ENCODE data around the gene UBE2J1. TPM values are rescaled to one million over a fixed set of nuclear protein-coding genes. Genes with fewer than 3 reads are reported as not detected.

Gene UBE2J1
- total and polyA plus RNA-seq, 9 of the 15 experiments (the other 6 are each of a cell fraction or from before 2014, with no cell fraction given) = 11.6 to 32.6 (median 22.0) TPM

DNA sequence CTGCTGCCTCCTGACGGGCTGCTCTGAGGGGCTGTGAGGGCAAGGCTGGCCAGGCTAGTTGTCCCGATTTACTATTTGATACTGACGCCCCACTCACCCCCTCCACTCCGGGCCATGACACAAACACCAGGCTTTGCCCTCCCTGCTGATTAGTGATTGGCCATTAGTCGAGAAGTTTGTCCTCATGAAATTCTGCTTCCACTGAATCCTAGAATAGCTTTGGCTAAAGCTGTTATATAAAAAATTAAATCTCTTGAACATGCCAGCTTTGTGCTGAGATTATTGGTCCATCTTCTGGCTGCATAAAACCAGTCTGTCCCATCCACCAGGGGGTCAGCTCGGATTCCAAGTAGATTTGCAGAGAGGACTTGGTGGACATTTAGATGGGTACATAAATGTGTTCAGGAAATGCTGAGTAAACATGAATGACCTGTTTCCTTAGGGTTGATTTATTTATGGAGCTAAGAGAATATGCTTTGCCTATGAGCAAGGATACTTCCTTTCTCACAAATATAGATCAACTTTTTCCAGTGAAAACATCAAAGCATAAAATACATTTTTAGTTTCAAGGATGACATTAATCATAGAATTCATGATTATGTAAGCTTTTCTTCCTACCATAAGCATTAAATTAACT is 37.2 kb downstream of the UBE2J1 start, which contains the start of gene GABRR2 (continued):
- TF ChIP-seq, protein P1, sequence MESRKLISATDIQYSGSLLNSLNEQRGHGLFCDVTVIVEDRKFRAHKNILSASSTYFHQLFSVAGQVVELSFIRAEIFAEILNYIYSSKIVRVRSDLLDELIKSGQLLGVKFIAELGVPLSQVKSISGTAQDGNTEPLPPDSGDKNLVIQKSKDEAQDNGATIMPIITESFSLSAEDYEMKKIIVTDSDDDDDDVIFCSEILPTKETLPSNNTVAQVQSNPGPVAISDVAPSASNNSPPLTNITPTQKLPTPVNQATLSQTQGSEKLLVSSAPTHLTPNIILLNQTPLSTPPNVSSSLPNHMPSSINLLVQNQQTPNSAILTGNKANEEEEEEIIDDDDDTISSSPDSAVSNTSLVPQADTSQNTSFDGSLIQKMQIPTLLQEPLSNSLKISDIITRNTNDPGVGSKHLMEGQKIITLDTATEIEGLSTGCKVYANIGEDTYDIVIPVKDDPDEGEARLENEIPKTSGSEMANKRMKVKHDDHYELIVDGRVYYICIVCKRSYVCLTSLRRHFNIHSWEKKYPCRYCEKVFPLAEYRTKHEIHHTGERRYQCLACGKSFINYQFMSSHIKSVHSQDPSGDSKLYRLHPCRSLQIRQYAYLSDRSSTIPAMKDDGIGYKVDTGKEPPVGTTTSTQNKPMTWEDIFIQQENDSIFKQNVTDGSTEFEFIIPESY (CRISPR knock-in tag; IDR thresholded peaks at IDR 0.05) = no peak
- TF ChIP-seq, protein P2, sequence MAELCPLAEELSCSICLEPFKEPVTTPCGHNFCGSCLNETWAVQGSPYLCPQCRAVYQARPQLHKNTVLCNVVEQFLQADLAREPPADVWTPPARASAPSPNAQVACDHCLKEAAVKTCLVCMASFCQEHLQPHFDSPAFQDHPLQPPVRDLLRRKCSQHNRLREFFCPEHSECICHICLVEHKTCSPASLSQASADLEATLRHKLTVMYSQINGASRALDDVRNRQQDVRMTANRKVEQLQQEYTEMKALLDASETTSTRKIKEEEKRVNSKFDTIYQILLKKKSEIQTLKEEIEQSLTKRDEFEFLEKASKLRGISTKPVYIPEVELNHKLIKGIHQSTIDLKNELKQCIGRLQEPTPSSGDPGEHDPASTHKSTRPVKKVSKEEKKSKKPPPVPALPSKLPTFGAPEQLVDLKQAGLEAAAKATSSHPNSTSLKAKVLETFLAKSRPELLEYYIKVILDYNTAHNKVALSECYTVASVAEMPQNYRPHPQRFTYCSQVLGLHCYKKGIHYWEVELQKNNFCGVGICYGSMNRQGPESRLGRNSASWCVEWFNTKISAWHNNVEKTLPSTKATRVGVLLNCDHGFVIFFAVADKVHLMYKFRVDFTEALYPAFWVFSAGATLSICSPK (IDR thresholded peaks at IDR 0.05; ENCODE audit: borderline replicate concordance) = no peak

GRCh38 chr6:89314692-89315091 is 37.8 kb downstream of the UBE2J1 start:
- no TSS peak for BruUV-seq (replicated peaks)
- no peak for TF ChIP-seq LCOR (CRISPR knock-in tag; IDR thresholded peaks at IDR 0.05)
- no peak for TF ChIP-seq TCF7 (IDR thresholded peaks at IDR 0.05; ENCODE audit: borderline replicate concordance)
- TF ChIP-seq ZNF239 (CRISPR knock-in tag; IDR thresholded peaks at IDR 0.05) = no peak
- no peak for TF ChIP-seq ELF4 (CRISPR knock-in tag; IDR thresholded peaks at IDR 0.05)
- TF ChIP-seq IRF2 (CRISPR knock-in tag; IDR thresholded peaks at IDR 0.05) = no peak
- TF ChIP-seq ZBTB1 (CRISPR knock-in tag; IDR thresholded peaks at IDR 0.05; ENCODE audit: borderline replicate concordance, low read depth) = no peak
- no peak for TF ChIP-seq TBP (optimal IDR thresholded peaks at IDR 0.05; ENCODE audit: low read depth, low read length)
- no peak for TF ChIP-seq EP400 (IDR thresholded peaks at IDR 0.05)
- TF ChIP-seq PTBP1 (IDR thresholded peaks at IDR 0.05; ENCODE audit: low read depth, low read length) = no peak
- H3K9ac ChIP-seq (ENCODE audit: insufficient read depth in 1 of 2, low read depth in 2 of 2, low read length in 2 of 2) = no peak overlapping the region
- ATAC-seq (no peak), FAIRE-seq (no peak), DNase-seq (ENCODE audit: extremely low read depth in 1 of 4, low spot score in 3 of 4) (no peak)
- H3K27ac ChIP-seq (ENCODE audit: extremely low read depth, low read depth, low read length) = no peak overlapping the region
- no peaks in the 10 kb centered on the region for H3K79me2 ChIP-seq (ENCODE audit: control insufficient read depth, insufficient read depth, low read length)
- H4K20me1 ChIP-seq (replicated peaks; ENCODE audit: control insufficient read depth, insufficient read depth, low read length) = no peaks in the 10 kb centered on the region
- peaks cover 0 to 2% of the 10 kb centered on the region in 2 experiments; a peak in 1 of 5 replicates for H3K4me1 ChIP-seq (replicated peaks in 1 of 2; ENCODE audit: control insufficient read depth in 2 of 2, insufficient read depth in 2 of 2, low read length in 2 of 2)
- 0 out of 5 replicates have a peak, but pooled peaks cover 0 to 3% of the 10 kb centered on the region in 2 experiments for H3K27me3 ChIP-seq (ENCODE audit: control insufficient read depth in 2 of 2, insufficient read depth in 2 of 2, low read length in 2 of 2)
- no peaks in the 10 kb centered on the region for H3K36me3 ChIP-seq (ENCODE audit: control insufficient read depth, insufficient read depth, low read length)
- ChIA-PET POLR2A (interaction anchor here (1.0 kb wide), 1 partner anchor 10 kb away, joined by 3 read pairs; no protein-coding TSS in a partner anchor), CTCF (ENCODE audit: low intra/inter-chr PET ratio) (no interaction called here)
- no peaks in the 10 kb centered on the region; the same call in 1 of the 2 replicates for H3K9me3 ChIP-seq (replicated peaks; ENCODE audit: control insufficient read depth, insufficient read depth, low read depth, low read length)
- H2AFZ ChIP-seq (ENCODE audit: low read depth, low read length) = no peak overlapping the region
- no peak overlapping the region for H3K4me3 ChIP-seq
- H3K4me2 ChIP-seq (ENCODE audit: insufficient read depth, low read length) = no peak overlapping the region
- intact Hi-C loops (cut with micrococcal nuclease) (loop anchor here (5.0 kb wide), 2 partner anchors 118 to 298 kb away; partner anchors contain the start of gene ANKRD6), in situ Hi-C loops (cut with MboI) (no loop called here)
- no peaks in the 10 kb centered on the region for H3K9me1 ChIP-seq (ENCODE audit: control insufficient read depth, insufficient read depth, low read length)
- 23% methylated on average over 7 of the region's 7 CpGs for WGBS (ENCODE audit: insufficient coverage, low coverage, missing lambda C conversion rate)
